ENCODE results near the gene OR2Z1. TPM values are rescaled to one million over a fixed set of nuclear protein-coding genes. Genes with fewer than 3 reads are reported as not detected.

The OR2Z1 gene
- total and polyA plus RNA-seq, 2 of the 4 experiments (the other 2 are of a cell fraction), result not detected

DNA sequence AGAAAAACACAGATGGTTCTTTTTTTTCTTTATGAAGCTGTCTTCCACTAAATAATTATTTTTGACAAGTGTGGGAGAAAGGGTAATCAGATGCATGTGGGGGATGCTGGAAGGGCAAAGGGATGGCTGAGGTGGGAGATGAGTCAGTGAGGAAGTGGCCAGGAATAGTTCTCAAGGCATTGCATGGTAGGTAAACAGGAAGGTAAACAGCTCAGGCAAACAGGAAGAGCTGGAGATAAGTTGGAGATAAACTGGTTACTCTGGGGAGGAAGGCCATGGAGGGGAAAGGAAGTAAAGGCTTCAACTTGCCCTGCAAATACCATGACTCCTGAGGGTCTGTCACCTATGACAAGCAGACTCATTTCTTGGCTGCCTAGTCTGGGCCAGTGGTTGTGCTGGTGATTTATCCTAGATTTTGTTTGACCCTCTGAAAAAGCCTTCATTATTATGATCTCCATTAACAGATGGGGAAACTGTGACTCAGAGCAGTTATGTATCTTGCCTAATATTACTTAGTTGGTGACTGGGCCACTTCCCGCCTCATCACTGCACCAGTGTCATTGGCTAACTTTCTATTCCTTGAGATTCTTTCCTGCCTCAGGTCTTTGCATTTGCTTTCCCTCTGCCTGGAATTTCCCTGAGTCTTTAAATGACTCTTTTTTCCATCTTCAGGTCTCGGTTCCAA lies 39.9 kb upstream of the OR2Z1 start:
- no peak overlapping the region for H3K18ac ChIP-seq (ENCODE audit: low read depth, low read length)
- no peak overlapping the region for H3K4me3 ChIP-seq (ENCODE audit: insufficient read depth, low read depth, low read length)
- no peak for TF ChIP-seq MAFK (IDR thresholded peaks at IDR 0.05; ENCODE audit: low read depth, low read length)
- TF ChIP-seq RAD21 (IDR thresholded peaks at IDR 0.05; ENCODE audit: low read length), result no peak
- TF ChIP-seq USF2 (IDR thresholded peaks at IDR 0.05; ENCODE audit: low read depth, low read length), result no peak
- no peak for TF ChIP-seq FOS (IDR thresholded peaks at IDR 0.05; ENCODE audit: low read depth, low read length)
- no peak for TF ChIP-seq SMC3 (IDR thresholded peaks at IDR 0.05; ENCODE audit: low read depth, low read length)
- no peak for TF ChIP-seq POLR2A (IDR thresholded peaks at IDR 0.05; ENCODE audit: low read depth, low read length)
- no peak for TF ChIP-seq RFX5 (IDR thresholded peaks at IDR 0.05; ENCODE audit: low read depth, low read length)
- TF ChIP-seq CEBPB (IDR thresholded peaks at IDR 0.05; ENCODE audit: low read depth, low read length), result no peak
- no peak for TF ChIP-seq CTCF (conservative IDR thresholded peaks at IDR 0.05; ENCODE audit: low read depth, low read length)
- TF ChIP-seq, protein P1, sequence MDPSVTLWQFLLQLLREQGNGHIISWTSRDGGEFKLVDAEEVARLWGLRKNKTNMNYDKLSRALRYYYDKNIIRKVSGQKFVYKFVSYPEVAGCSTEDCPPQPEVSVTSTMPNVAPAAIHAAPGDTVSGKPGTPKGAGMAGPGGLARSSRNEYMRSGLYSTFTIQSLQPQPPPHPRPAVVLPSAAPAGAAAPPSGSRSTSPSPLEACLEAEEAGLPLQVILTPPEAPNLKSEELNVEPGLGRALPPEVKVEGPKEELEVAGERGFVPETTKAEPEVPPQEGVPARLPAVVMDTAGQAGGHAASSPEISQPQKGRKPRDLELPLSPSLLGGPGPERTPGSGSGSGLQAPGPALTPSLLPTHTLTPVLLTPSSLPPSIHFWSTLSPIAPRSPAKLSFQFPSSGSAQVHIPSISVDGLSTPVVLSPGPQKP (IDR thresholded peaks at IDR 0.05; ENCODE audit: borderline replicate concordance, low read depth, low read length), result no peak
- TF ChIP-seq CHD1 (IDR thresholded peaks at IDR 0.05; ENCODE audit: low read depth, low read length), result no peak
- TF ChIP-seq BHLHE40 (IDR thresholded peaks at IDR 0.05; ENCODE audit: low read depth, low read length), result no peak
- no peak for TF ChIP-seq MXI1 (IDR thresholded peaks at IDR 0.05; ENCODE audit: borderline replicate concordance, low read depth, low read length)
- TF ChIP-seq NFE2L2 (IDR thresholded peaks at IDR 0.05; ENCODE audit: low read depth, low read length), result no peak
- no peak for TF ChIP-seq RCOR1 (IDR thresholded peaks at IDR 0.05; ENCODE audit: insufficient replicate concordance, low read length)
- TF ChIP-seq MAZ (IDR thresholded peaks at IDR 0.05; ENCODE audit: borderline replicate concordance, low read depth, low read length), result no peak
- H2AK9ac ChIP-seq (replicated peaks; ENCODE audit: low read depth, low read length, poor library complexity), result no peak overlapping the region
- CTCF ChIA-PET, result no interaction called here
- no peak overlapping the region for H3K9ac ChIP-seq (ENCODE audit: low read depth, low read length)
- H3K23ac ChIP-seq (ENCODE audit: low read depth, low read length), result no peak overlapping the region
- no peaks in the 10 kb centered on the region for H4K20me1 ChIP-seq (ENCODE audit: insufficient read depth, low read length)
- H4K5ac ChIP-seq (ENCODE audit: low read depth, low read length), result no peak overlapping the region
- no peak overlapping the region for H2BK15ac ChIP-seq (ENCODE audit: low read depth, low read length)
- dilution Hi-C loops (cut with HindIII; ENCODE audit: low sequenced_read_pairs, unreplicated experiment), result no loop called here
- H3K9me1 ChIP-seq (ENCODE audit: insufficient read depth, low read length), result no peaks in the 10 kb centered on the region
- H2AFZ ChIP-seq (replicated peaks; ENCODE audit: low read length, poor library complexity), result no peak overlapping the region
- ATAC-seq (ENCODE audit: low read depth) (no peak), DNase-seq (no peak)
- H3K14ac ChIP-seq (replicated peaks; ENCODE audit: low read depth, low read length), result no peak overlapping the region
- H3K4ac ChIP-seq (ENCODE audit: low read depth, low read length), result no peak overlapping the region
- no peak overlapping the region for H3K56ac ChIP-seq (ENCODE audit: extremely low read depth, insufficient read depth, low read length)
- no peak overlapping the region for H4K8ac ChIP-seq (ENCODE audit: low read depth in 2 of 2, low read length in 2 of 2)
- no peak overlapping the region for H2AK5ac ChIP-seq (ENCODE audit: low read depth, low read length)
- in situ Hi-C loops (cut with MboI; ENCODE audit: low sequenced_read_pairs), result no loop called here
- no peak overlapping the region for H3K4me2 ChIP-seq (ENCODE audit: low read depth, low read length)
- intact Hi-C loops (cut with micrococcal nuclease), result no loop called here
- no peaks in the 10 kb centered on the region for H3K4me1 ChIP-seq (ENCODE audit: control insufficient read depth, insufficient read depth, low read length)
- no peak overlapping the region for H2BK5ac ChIP-seq (ENCODE audit: low read depth, low read length, poor library complexity, severe bottlenecking)
- H2BK120ac ChIP-seq (ENCODE audit: low read depth, low read length), result no peak overlapping the region
- no peak overlapping the region for H3K27ac ChIP-seq (ENCODE audit: insufficient read depth, low read length)
- H3K9me3 ChIP-seq (ENCODE audit: control insufficient read depth, insufficient read depth, low read length), result peaks cover 29% of the 10 kb centered on the region
- POLR2A ChIA-PET (ENCODE audit: unreplicated experiment), result no interaction called here
- no CpG with 5 or more reads among the region's 2 CpGs for WGBS, 2 experiments (ENCODE audit: extremely low coverage in 2 of 2, insufficient read length in 1 of 2)
- no peak overlapping the region for H2BK20ac ChIP-seq (ENCODE audit: low read depth, low read length)
- H3K27me3 ChIP-seq (ENCODE audit: control insufficient read depth, insufficient read depth, low read length), result no peaks in the 10 kb centered on the region
- no TSS peak for BruUV-seq (replicated peaks)
- H3K79me1 ChIP-seq (ENCODE audit: low read depth in 1 of 2, low read length in 2 of 2), result no peaks in the 10 kb centered on the region
- H4K91ac ChIP-seq (ENCODE audit: insufficient read depth, low read depth, low read length), result no peak overlapping the region
- no peaks in the 10 kb centered on the region for H3K36me3 ChIP-seq (ENCODE audit: control insufficient read depth, insufficient read depth, low read length)

All from IMR-90 (cell line).